GM12874 (cell line): ENCODE results near the gene FBXO44.

Experiments used
- CTCF ChIP-seq: IDR thresholded peaks from 2 replicates; pipeline ENCODE4 v1.5.1; 2011; ENCODE audit warnings: low read depth, mild to moderate bottlenecking, control low read depth, low read length, moderate library complexity; ENCODE audit not compliant: insufficient read depth

Gene FBXO44

GRCh38 chr1:11654137-11654938 is at the start of gene FBXO44, which contains the start of gene FBXO2:
Gene FBXO44, plus strand, starts transcription at chr1:11654877. Its CDS starts 959 bp downstream, at chr1:11655836.
Gene FBXO2, minus strand, starts transcription at chr1:11654429. Its CDS starts 89 bp downstream, at chr1:11654340.
- no peak for TF ChIP-seq CTCF

GRCh38 chr1:11606775-11607174 is 47.9 kb upstream of the FBXO44 start:
- TF ChIP-seq CTCF, result no peak

DNA sequence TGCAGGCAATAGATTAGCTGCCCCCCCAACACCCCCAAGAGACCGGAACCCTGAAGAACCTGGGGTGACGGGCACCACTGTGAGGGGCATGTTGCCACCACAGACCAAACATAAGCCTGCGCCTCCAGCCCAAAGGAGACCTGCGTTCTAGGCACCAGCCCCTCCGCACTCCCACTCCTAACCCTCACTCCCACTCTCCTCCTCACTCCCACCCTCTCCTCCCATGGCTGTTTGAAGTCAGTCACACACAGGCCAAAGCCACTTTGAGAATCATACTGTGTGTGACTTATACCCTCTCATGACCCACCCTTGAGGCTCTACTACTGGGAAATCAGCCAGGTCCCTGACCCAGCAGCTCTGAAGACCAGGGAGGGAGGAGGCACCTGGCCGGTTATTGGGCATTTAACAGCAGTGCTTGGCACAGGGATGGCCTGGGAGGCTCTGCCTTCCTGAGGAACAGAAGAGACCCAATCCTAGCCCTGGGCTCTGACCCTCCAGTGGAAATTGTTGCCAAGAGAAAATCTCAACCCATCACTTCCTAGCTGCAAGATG is 44.0 kb upstream of the FBXO44 start:
- TF ChIP-seq CTCF, result no peak

- TF ChIP-seq CTCF, result no peak
These were observed 42.9 kb upstream of the FBXO44 start for GRCh38 chr1:11611638-11612327.

- no peak for TF ChIP-seq CTCF
These were observed 41.3 kb upstream of the FBXO44 start for GRCh38 chr1:11613347-11613746.

DNA sequence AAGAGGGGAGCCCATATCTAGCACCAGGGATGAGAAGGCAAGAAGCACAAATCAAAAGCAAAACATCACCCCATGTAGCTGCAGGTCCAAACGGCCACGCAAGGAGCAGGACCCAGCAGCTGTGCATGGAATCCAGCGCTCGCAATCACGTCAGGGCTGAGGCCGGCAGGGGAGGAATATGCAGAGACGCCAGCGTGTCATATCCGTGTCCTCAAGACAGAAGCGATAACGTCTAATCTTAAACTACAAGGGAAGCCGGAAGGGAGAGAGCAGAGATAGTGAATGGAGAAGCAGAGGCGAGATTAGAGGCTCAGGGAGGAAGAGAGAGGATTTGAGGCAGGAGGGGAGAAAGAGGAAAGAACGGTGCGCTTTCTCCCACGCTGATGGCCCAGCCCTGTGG is 39.6 kb upstream of the FBXO44 start:
- TF ChIP-seq CTCF, result no peak

DNA sequence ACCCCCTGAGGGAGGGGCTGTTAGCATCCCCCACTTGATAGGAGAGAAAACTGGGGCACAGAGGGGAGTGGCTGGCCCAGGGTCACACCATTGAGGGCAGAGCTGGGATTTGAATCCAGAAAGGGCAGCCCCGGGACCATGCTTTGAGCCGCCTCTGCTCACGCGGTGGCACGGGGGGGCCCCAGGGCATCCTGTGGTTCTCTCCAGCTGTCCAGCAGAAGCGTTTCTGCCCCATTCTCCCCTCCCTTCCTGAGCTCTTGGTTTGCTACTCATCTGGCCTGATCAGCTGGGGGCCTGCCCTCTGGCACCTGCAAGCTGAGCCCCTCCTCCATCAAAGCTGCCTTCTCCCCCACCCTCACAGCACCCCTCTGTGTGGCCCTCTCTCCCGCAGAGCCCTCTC is 37.9 kb upstream of the FBXO44 start:
- TF ChIP-seq CTCF, result no peak
